CD4-positive, alpha-beta T cell treated with Interleukin-2 at 100 ng/mL for 4 hours (primary cell): ENCODE data around the gene ZIM2.
"Not testable (repeated sequence)": the region's sequence is repeated elsewhere in the genome, so short reads cannot be mapped to it uniquely, and the experiment has no call there.

Source experiments
- DNase-seq: peaks from one replicate; pipeline ENCODE4 v3.0.0-alpha.2; 2020; ENCODE audit warnings: low spot score

The ZIM2 gene

DNA sequence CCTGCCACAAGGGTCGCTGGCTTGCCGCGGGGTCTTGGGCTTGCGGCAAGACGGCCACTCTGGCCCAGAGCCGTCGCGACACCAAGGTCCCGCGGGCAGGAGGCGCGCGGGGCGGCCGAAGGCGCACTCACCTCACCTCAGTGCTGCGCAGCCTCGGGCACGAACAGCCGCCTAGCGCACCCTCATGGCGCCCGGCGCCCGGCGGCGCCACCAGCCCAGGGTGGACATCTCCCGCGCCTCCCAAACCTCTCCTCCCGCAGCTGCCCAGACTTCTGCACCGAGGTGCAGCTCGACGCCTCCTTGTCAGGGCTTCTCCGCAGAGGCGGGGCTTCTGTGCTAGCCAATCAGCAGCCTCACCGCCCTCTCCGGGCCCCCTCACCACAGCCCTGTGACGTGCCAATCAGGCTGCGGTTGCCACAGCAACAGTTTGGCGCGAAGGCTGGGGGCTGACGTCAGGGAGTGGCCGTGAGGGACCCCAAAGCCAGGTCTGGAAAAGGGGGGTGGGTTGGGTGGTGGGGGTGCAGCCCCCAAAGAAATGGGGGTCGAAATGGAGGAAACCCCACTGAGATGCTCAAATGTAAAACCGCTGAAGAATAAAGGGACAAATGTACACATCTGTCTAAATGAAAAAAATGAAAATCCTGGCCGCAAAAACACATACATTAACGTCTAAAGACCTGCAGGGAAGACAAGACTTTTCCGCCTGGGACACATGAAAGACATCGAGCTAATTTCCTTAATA is at the start of gene ZIM2, which contains the start of gene PEG3:
TSS of gene ZIM2 (minus strand) at position 276 of the 742 bp plus-strand sequence. CDS start 16,449 bp downstream, outside the sequence.
TSS of gene PEG3 (minus strand) at position 276 of the 742 bp plus-strand sequence. CDS start 16,071 bp downstream, outside the sequence.
- no peak for DNase-seq

DNA sequence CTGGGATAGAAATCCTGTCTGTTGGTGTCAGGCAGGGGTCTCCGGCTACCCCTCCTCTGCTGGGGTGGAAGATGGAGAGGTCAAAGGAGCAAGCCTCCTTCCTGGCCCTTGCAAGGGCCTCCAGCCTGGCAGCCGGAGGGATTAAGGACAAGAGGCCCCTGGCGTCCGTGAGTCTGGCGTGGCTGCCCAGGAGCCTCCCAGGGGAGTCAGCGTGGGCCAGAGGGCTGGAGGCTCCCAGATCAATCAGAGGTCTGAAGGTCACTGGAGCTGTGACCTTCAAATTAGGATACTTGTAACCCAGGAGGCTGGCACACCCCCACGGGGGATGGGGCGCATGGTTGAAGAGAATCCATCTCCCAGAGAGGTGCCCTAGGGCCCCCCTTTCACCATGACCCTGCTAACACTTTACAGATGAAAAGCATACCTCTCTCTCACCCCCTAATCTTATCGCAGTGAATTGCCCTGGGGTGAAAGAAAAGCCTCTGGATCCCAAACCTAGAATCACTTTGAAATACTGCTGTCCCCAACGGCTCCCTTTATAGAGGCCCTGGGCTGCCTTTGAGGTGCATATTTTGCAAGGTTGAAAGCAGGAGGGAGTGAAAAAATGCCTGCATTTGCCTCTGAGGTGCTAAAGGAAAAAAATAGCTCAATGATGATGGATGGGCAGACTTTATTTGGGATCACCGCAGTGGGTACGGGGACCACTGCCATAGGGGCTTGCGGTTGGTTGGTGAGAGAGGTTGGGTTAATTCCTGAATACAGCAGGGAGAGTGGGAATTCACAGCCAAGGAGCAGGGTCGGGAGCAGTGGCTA is 44.9 kb upstream of the ZIM2 start:
- DNase-seq: no peak

DNA sequence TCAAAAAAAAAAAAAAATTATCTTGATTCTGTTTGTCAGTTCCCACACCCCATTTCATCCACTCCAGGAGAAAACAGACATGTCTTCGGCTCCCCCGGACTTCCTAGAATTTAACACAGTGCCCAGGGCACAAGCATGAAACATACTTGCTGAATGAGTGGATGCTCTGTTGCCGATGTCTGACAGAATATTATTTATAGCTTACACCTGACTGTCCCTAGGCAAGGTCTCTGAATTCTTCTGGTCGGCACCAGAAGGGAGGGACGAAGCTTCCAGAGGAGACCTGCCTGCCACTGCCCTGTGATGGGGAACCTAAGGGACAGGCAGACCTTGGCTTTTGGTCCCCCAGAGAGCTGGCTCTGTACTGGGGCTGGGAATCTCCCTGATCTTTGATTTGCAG is 43.9 kb upstream of the ZIM2 start:
- no peak for DNase-seq

GRCh38 chr19:56880592-56881190 is 40.2 kb upstream of the ZIM2 start:
- no peak for DNase-seq

DNA sequence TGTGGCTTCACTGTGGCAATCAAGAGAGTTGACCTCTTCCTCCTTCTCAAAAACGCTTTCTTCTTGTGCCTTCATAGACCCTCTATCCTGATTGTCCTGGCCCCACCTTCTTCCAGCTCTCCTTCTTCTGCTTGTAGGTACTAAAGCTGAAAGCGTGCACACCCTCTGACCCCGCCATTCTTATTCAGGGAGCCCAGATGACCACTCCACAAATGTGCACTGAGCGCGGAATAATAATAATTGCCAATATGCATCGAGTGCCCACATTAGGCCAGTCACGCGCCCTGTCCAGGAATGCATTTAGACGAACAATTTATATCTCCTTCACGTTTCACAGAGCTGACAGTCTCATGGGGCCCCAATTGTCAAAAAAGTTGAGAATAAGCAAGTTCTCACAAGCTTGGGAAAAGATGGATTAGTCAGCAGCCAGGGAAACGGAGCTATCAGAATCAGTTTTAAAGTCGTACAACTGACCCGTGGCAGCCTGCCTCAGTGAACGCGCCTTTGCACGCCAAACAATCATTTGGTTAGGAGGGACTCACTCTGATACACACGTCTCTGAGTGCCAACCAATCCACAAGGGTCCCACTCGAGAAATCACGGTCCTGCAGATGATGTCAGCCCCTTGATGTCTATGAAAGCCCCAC is 36.7 kb upstream of the ZIM2 start:
- no peak for DNase-seq

DNA sequence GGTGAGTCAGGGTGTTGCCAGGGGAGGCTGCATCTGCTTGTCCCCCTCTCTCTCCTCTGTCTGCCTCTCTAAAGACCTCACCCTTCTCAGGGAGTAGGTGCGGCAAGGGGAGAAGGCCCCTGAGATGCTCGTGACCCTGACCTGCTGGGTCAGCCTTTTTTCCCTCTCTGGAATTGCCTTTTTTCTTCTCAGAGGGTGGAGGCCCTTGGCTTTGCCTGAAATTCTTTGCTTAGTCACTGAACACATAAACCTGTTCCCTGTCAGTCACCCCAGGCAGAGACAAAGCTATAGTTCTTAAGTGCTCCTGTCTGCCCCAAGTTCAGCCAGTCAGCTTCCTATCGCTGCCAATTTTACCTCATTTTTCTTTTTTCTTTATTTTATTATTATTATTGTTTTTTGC is 35.2 kb upstream of the ZIM2 start:
- DNase-seq: no peak

GRCh38 chr19:56874530-56874929 is 34.0 kb upstream of the ZIM2 start:
- DNase-seq: no peak

GRCh38 chr19:56873493-56873892 is 33.0 kb upstream of the ZIM2 start:
- no peak for DNase-seq

DNA sequence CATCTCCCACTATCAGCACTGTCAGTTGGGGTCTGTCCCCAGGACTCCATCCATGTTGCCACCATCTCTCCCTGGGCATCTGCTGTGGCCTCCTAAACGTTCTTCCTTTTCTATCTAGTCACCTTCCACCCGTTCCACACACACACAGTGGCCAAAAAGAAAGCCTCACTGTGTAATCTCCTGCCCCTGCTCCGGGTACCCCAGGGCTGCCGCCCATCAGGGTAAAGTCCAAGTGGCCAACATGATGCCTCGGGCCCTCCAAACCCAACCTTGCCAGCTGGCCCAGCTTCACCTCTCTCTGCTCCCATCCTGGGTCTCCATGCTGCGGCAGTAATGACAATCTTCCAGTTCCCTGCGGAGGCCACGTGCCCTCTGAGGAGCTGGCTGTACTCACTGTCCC is 29.4 kb upstream of the ZIM2 start:
- no peak for DNase-seq

GRCh38 chr19:56868446-56868845 is 27.9 kb upstream of the ZIM2 start:
- DNase-seq: no peak

- no peak for DNase-seq
Observed at GRCh38 chr19:56866538-56866937, 26.0 kb upstream of the ZIM2 start.

GRCh38 chr19:56864443-56865125 is 24.1 kb upstream of the ZIM2 start:
- DNase-seq: no peak

- no peak for DNase-seq
Observed at GRCh38 chr19:56862741-56863140, 22.2 kb upstream of the ZIM2 start.

DNA sequence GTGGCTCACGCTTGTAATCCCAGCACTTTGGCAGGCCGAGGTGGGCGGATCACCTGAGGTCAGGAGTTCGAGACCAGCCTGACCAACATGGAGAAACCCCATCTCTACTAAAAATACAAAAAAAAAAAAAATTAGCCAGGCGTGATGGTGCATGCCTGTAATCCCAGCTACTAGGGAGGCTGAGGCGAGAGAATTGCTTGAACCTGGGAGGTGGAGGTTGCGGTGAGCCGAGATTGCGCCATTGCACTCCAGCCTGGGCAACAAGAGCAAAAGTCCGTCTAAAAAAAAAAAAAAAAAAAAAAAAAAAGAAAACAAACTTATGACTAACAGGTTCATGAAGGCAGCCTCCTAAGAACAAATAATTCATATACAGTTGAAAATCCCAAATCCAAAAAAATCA is 19.9 kb upstream of the ZIM2 start:
- not testable (repeated sequence) for DNase-seq

DNA sequence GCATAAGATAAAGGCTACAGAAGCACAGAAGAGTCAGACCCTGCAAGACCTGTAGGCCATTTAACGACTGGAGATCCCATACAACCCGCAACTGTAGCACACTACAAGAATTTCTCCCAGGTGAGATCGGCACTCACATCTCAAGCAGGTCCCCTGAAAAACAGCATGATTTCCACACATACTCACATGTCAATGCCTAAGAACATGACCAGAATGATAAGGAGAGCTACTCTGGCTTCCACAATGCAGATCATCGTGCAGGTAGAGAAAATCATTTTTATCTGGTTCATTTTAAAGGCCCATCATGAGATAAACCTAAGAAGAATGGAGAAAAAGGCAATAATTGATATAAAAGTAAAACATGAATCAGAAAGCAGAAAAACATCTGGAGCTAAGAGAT is 17.5 kb upstream of the ZIM2 start:
- no peak for DNase-seq

DNA sequence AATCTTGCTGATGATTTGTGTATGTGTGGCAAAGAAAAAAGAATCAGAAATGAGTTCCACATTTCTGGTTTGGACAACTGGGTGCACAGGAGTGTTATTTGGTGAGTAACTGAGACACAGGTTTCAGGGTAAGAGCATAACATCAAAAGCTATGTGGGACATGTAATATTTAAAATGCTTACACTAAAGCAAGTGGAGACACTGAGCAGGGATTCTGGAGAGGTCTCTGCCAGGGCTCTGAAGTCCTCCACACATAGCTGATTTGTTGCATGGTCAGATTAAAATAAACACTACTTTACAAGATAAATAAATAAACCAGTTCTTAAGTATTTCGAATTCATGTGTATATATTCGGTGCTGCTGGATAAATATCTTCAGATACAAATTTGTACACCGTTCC is 16.3 kb upstream of the ZIM2 start:
- DNase-seq: no peak

DNA sequence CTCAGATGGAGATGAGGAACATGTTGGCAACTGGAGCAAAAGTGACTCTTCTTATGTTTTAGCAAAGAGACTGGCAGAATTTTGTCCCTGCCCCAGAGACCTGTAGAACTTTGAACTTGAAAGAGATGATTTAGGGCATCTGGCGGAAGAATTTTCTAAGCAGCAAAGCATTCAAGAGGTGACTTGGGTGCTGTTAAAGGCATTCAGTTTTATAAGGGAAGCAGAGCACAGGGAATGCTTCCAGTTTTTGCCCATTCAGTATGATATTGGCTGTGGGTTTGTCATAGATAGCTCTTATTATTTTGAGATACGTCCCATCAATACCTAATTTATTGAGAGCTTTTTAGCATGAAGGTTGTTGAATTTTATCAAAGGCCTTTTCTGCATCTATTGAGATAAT is 11.8 kb upstream of the ZIM2 start:
- DNase-seq: not testable (repeated sequence)

DNA sequence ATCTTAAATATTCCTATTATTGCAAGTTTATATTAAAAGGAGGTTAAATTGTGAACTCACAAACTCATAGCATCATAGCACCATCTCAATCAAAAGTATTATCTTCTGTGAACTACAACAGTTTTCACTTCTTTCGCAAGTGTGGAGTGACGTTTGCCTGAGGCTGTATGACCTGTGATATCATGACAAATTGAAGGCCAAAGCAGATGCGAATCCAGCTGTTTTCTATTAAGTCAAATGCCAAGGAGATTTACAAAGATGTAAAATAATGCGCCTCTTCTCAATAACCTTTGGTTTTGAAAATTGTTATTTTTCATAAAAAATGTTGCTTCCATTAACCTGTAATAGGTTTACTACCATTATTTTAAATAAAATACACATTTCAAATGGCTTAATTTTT is 7.6 kb upstream of the ZIM2 start:
- no peak for DNase-seq

DNA sequence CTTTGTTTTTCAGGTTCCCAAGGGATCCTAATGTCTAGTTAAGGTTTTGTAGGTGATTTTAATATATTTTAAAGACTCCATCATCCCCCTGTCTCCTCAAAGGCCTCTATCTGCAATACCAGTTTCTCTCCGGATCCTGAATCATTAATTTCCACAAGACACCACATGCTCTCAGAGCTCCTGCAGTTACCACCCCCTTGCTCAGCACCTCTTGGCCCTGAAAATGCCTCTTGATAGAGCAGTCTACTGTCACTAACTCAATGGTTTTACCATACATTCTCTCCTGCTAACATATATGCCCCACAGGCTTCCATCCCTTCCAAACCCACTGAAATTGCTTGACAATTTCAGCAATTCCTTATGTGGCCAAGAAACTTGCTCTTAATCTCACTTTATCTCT is 1.9 kb upstream of the ZIM2 start:
- no peak for DNase-seq

GRCh38 chr19:56841193-56841543 is 642 bp upstream of the ZIM2 start:
- DNase-seq: no peak

GRCh38 chr19:56839652-56840450 is 675 bp downstream of the ZIM2 start:
- DNase-seq: no peak
